ENCODE data around the gene C1QL1.

Gene C1QL1

DNA sequence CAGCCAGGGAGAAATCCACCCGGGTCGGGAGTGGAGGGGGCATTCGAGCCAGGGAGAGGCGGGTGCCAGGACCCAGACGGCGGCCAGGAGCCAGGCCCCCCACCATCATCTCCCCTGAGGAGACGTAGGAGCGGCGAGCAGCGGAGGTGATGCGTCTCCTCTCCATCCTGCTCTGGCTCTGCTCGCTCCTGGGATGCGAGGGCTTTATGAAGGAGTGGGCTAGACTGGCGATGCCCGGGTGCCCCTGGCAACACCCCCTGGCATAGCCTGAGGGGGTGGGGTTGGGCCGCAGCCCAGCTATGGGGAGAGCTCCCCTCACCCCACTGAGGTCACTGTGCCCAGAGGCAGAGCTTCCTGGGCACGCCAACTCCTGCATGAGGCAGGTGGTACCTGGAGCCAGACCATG lies 52.8 kb downstream of the C1QL1 start, which contains the start of gene GFAP:
Gene GFAP, minus strand, starts transcription at position 180 of the 406 bp plus-strand sequence. Its CDS starts 14 bp downstream, at position 166.
- Histone ChIP-seq H3F3A (ENCODE audit: insufficient read depth, low read length) (no peaks in the 10 kb centered on the region), H2AFZ (ENCODE audit: low read length) (no peak within 1 kb of the TSS), H3K9me3 (ENCODE audit: low read length) (no peaks in the 10 kb centered on the region), H3K4me2 (ENCODE audit: low read length) (no peak within 1 kb of the TSS), H4K20me1 (ENCODE audit: insufficient read depth, low read length) (no peaks in the 10 kb centered on the region), H3K9me2 (ENCODE audit: low read depth, low read length) (no peaks in the 10 kb centered on the region), H3K36me3 (ENCODE audit: insufficient read depth, low read length) (no peaks in the 10 kb centered on the region), H3K27ac (ENCODE audit: low read depth, low read length, poor library complexity, severe bottlenecking) (no peak within 1 kb of the TSS), H3K79me2 (ENCODE audit: insufficient read depth, low read length) (no peaks in the 10 kb centered on the region), H3K4me3 (ENCODE audit: low read depth, low read length, poor library complexity, severe bottlenecking) (no peak within 1 kb of the TSS), H3K9ac (ENCODE audit: low read length) (no peak within 1 kb of the TSS), H3K27me3 (ENCODE audit: insufficient read depth, low read length) (peaks cover 8% of the 10 kb centered on the region; the same call in 1 of the 2 replicates), H3K4me1 (ENCODE audit: insufficient read depth, low read length, severe bottlenecking) (peaks cover 12% of the 10 kb centered on the region)
- TF ChIP-seq EZH2 (IDR thresholded peaks at IDR 0.05; ENCODE audit: borderline replicate concordance, low read length), result no peak
- TF ChIP-seq, protein P1, sequence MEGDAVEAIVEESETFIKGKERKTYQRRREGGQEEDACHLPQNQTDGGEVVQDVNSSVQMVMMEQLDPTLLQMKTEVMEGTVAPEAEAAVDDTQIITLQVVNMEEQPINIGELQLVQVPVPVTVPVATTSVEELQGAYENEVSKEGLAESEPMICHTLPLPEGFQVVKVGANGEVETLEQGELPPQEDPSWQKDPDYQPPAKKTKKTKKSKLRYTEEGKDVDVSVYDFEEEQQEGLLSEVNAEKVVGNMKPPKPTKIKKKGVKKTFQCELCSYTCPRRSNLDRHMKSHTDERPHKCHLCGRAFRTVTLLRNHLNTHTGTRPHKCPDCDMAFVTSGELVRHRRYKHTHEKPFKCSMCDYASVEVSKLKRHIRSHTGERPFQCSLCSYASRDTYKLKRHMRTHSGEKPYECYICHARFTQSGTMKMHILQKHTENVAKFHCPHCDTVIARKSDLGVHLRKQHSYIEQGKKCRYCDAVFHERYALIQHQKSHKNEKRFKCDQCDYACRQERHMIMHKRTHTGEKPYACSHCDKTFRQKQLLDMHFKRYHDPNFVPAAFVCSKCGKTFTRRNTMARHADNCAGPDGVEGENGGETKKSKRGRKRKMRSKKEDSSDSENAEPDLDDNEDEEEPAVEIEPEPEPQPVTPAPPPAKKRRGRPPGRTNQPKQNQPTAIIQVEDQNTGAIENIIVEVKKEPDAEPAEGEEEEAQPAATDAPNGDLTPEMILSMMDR (IDR thresholded peaks at IDR 0.05; ENCODE audit: low read length), result no peak

DNA sequence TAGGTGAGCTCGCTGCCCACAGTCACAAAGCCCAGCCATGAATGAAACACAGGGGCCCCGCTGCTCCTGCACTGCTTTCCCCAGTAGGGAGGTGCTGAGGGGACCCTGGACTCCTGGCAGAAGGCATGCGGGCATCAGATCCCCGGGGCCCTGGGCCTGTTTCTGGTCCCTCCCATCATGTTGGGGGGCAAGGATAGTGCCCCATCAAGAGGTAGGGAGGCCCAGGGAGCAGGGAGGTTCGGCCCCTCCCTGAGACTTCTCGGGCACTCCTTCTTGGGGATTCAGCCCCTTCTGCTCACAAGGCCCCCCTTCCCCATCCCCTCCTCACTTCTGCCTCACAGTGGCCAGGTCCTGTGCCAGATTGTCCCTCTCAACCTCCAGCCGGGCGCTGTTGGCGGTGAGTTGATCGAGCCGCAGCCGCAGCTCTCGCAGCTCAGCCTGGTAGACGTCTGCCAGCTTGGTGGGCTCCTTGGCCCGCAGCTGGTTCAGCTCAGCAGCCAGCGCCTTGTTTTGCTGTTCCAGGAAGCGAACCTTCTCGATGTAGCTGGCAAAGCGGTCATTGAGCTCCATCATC lies 53.3 kb downstream of the C1QL1 start:
- Histone ChIP-seq H3K9ac (ENCODE audit: low read length) (no peak overlapping the region), H2AFZ (ENCODE audit: low read length) (no peak overlapping the region), H3K9me2 (ENCODE audit: low read depth, low read length) (no peaks in the 10 kb centered on the region), H3K4me3 (ENCODE audit: low read depth, low read length, poor library complexity, severe bottlenecking) (no peak overlapping the region), H3K27me3 (ENCODE audit: insufficient read depth, low read length) (peaks cover 8% of the 10 kb centered on the region; the same call in 1 of the 2 replicates), H3K4me2 (ENCODE audit: low read length) (no peak overlapping the region), H3K36me3 (ENCODE audit: insufficient read depth, low read length) (no peaks in the 10 kb centered on the region), H3K27ac (ENCODE audit: low read depth, low read length, poor library complexity, severe bottlenecking) (no peak overlapping the region), H3F3A (ENCODE audit: insufficient read depth, low read length) (no peaks in the 10 kb centered on the region), H3K9me3 (ENCODE audit: low read length) (no peaks in the 10 kb centered on the region), H3K4me1 (ENCODE audit: insufficient read depth, low read length, severe bottlenecking) (peaks cover 7% of the 10 kb centered on the region), H4K20me1 (ENCODE audit: insufficient read depth, low read length) (no peaks in the 10 kb centered on the region), H3K79me2 (ENCODE audit: insufficient read depth, low read length) (no peaks in the 10 kb centered on the region)
- TF ChIP-seq, protein P1 (IDR thresholded peaks at IDR 0.05; ENCODE audit: low read length), result no peak
- TF ChIP-seq EZH2 (IDR thresholded peaks at IDR 0.05; ENCODE audit: borderline replicate concordance, low read length), result no peak

DNA sequence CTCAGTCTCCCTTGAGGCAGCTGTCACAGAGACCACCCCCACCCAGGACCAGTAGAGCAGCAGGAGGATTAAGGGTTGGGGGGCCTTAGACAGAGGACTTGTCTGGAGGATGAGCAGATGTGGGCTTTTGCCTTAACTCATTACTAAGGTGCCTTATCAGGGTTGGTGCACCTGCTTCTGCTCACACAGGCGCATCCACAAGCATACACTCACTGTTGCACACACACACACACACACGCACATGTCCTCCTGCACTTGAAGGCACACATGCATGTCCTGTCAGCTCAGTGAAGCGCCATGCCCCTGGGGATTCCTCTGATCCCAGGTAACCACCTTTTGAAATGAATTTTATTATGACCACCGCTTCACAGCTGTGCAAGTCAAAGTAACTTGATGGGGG lies 54.0 kb downstream of the C1QL1 start:
- Histone ChIP-seq H3K9me3 (ENCODE audit: low read length) (no peaks in the 10 kb centered on the region), H3K4me2 (ENCODE audit: low read length) (no peak overlapping the region), H2AFZ (ENCODE audit: low read length) (no peak overlapping the region), H3K79me2 (ENCODE audit: insufficient read depth, low read length) (no peaks in the 10 kb centered on the region), H3K27me3 (ENCODE audit: insufficient read depth, low read length) (peaks cover 8% of the 10 kb centered on the region; the same call in 1 of the 2 replicates), H3K9me2 (ENCODE audit: low read depth, low read length) (no peaks in the 10 kb centered on the region), H3K27ac (ENCODE audit: low read depth, low read length, poor library complexity, severe bottlenecking) (no peak overlapping the region), H3K9ac (ENCODE audit: low read length) (no peak overlapping the region), H3K4me1 (ENCODE audit: insufficient read depth, low read length, severe bottlenecking) (peaks cover 6% of the 10 kb centered on the region), H3K36me3 (ENCODE audit: insufficient read depth, low read length) (no peaks in the 10 kb centered on the region), H3K4me3 (ENCODE audit: low read depth, low read length, poor library complexity, severe bottlenecking) (no peak overlapping the region), H4K20me1 (ENCODE audit: insufficient read depth, low read length) (no peaks in the 10 kb centered on the region), H3F3A (ENCODE audit: insufficient read depth, low read length) (no peaks in the 10 kb centered on the region)
- no peak for TF ChIP-seq EZH2 (IDR thresholded peaks at IDR 0.05; ENCODE audit: borderline replicate concordance, low read length)
- TF ChIP-seq, protein P1 (IDR thresholded peaks at IDR 0.05; ENCODE audit: low read length), result no peak

Data from OCI-LY1 (cell line).